Measurements from ENCODE around the gene TMIGD2.
"Not testable (repeated sequence)": the region's sequence is repeated elsewhere in the genome, so short reads cannot be mapped to it uniquely, and the experiment has no call there.

Gene TMIGD2

GRCh38 chr19:4297901-4298809 is 4.0 kb downstream of the TMIGD2 start:
- DNase-seq (ENCODE audit: low read depth in 2 of 3, low spot score in 1 of 3) = peak in 1 of 3 donors; percentile 26

GRCh38 chr19:4295972-4296771 is 6.0 kb downstream of the TMIGD2 start:
- no peak for DNase-seq (ENCODE audit: low read depth in 2 of 3, low spot score in 1 of 3)

GRCh38 chr19:4294389-4294788 is 7.8 kb downstream of the TMIGD2 start:
- no peak for DNase-seq (ENCODE audit: low read depth in 2 of 3, low spot score in 1 of 3)

- DNase-seq (ENCODE audit: low read depth in 2 of 3, low spot score in 1 of 3) = no peak
Observed at GRCh38 chr19:4292515-4292914, 9.7 kb downstream of the TMIGD2 start.

GRCh38 chr19:4291184-4291732 is 10.9 kb downstream of the TMIGD2 start:
- no peak for DNase-seq (ENCODE audit: low read depth in 2 of 3, low spot score in 1 of 3)

- no peak for DNase-seq (ENCODE audit: low read depth in 2 of 3, low spot score in 1 of 3)
Observed at GRCh38 chr19:4288091-4288777, 14.0 kb downstream of the TMIGD2 start.

GRCh38 chr19:4286141-4286540 is 16.0 kb downstream of the TMIGD2 start:
- DNase-seq (ENCODE audit: low read depth in 2 of 3, low spot score in 1 of 3) = not testable (repeated sequence)

GRCh38 chr19:4284974-4285373 is 17.2 kb downstream of the TMIGD2 start:
- no peak for DNase-seq (ENCODE audit: low read depth in 2 of 3, low spot score in 1 of 3)

GRCh38 chr19:4284176-4284958 is 17.8 kb downstream of the TMIGD2 start:
- DNase-seq (ENCODE audit: low read depth in 2 of 3, low spot score in 1 of 3) = peak in 1 of 3 donors; percentile 12

- DNase-seq (ENCODE audit: low read depth in 2 of 3, low spot score in 1 of 3) = no peak
Observed at GRCh38 chr19:4279530-4280422, 22.4 kb downstream of the TMIGD2 start.

- DNase-seq (ENCODE audit: low read depth in 2 of 3, low spot score in 1 of 3) = no peak
Observed at GRCh38 chr19:4279267-4279529, 23.0 kb downstream of the TMIGD2 start.

GRCh38 chr19:4278419-4279266 is 23.5 kb downstream of the TMIGD2 start, which contains the start of gene SHD:
SHD (plus strand) TSS chr19:4279266; CDS start chr19:4280064, 798 bp downstream.
- no peak for DNase-seq (ENCODE audit: low read depth in 2 of 3, low spot score in 1 of 3)

- DNase-seq (ENCODE audit: low read depth in 2 of 3, low spot score in 1 of 3) = no peak
Observed at GRCh38 chr19:4278010-4278409, 24.2 kb downstream of the TMIGD2 start.

GRCh38 chr19:4277191-4277696 is 24.9 kb downstream of the TMIGD2 start:
- DNase-seq (ENCODE audit: low read depth in 2 of 3, low spot score in 1 of 3) = no peak

GRCh38 chr19:4274321-4274686 is 27.9 kb downstream of the TMIGD2 start:
- not testable (repeated sequence) for DNase-seq (ENCODE audit: low read depth in 2 of 3, low spot score in 1 of 3)

GRCh38 chr19:4272894-4273293 is 29.3 kb downstream of the TMIGD2 start:
- no peak for DNase-seq (ENCODE audit: low read depth in 2 of 3, low spot score in 1 of 3)

- DNase-seq (ENCODE audit: low read depth in 2 of 3, low spot score in 1 of 3) = no peak
Observed at GRCh38 chr19:4268816-4269430, 33.3 kb downstream of the TMIGD2 start.
